Fibroblast of pulmonary artery (primary cell): ENCODE data around the gene RIC1.
A peak's percentile ranks its signal among the peaks of the same experiment; 100 is the strongest.

Experiments used
- DNase-seq: peaks from one replicate; pipeline ENCODE4 v3.0.0-alpha.2; 2010; ENCODE audit warnings: low read depth
- H3K4me3 ChIP-seq: replicated peaks from 2 replicates; pipeline ENCODE4 v1.5.1; 2011; ENCODE audit warnings: low read depth, mild to moderate bottlenecking, control low read depth, low read length, moderate library complexity
- CTCF ChIP-seq: IDR thresholded peaks from 2 replicates; pipeline ENCODE4 v1.5.1; 2011; ENCODE audit warnings: mild to moderate bottlenecking, control low read depth, low read length, inconsistent platforms; ENCODE audit errors: missing control alignments

Gene RIC1

GRCh38 chr9:5813824-5814223, 184.9 kb downstream of the RIC1 start:
- no peak for TF ChIP-seq CTCF
- no peak overlapping the region for H3K4me3 ChIP-seq
- no peak for DNase-seq

- TF ChIP-seq CTCF: no peak
- no peak for DNase-seq
These were observed 186.6 kb downstream of the RIC1 start for GRCh38 chr9:5815461-5815860.

GRCh38 chr9:5817862-5818261, 189.0 kb downstream of the RIC1 start:
- peak; percentile 62 for DNase-seq
- no peak overlapping the region for H3K4me3 ChIP-seq
- TF ChIP-seq CTCF: no peak

More at GRCh38 chr9:5815461-5815860, 186.6 kb downstream of the RIC1 start:
- H3K4me3 ChIP-seq: no peak overlapping the region

GRCh38 chr9:5818424-5819142, 189.7 kb downstream of the RIC1 start:
- TF ChIP-seq CTCF: no peak
- no peak overlapping the region for H3K4me3 ChIP-seq
- DNase-seq: no peak

GRCh38 chr9:5819174-5819573, 190.3 kb downstream of the RIC1 start:
- DNase-seq: no peak
- TF ChIP-seq CTCF: no peak
- no peak overlapping the region for H3K4me3 ChIP-seq

GRCh38 chr9:5820425-5820824, 191.5 kb downstream of the RIC1 start:
- no peak for DNase-seq
- TF ChIP-seq CTCF: no peak
- no peak overlapping the region for H3K4me3 ChIP-seq

GRCh38 chr9:5825223-5825622, 196.3 kb downstream of the RIC1 start:
- no peak for DNase-seq
- TF ChIP-seq CTCF: no peak
- H3K4me3 ChIP-seq: no peak overlapping the region
